GM12878 (cell line): Measurements from ENCODE around the gene PSME3IP1. TPM values are rescaled to one million over a fixed set of nuclear protein-coding genes. Genes with fewer than 3 reads are reported as not detected.

Source experiments
- ATAC-seq: fragments of 200-7000 bp; cut with Tn5 transposase; 3 replicates; pipeline ENCODE4 v1.9.1; 2020; ENCODE audit warnings: mild to moderate bottlenecking, moderate library complexity
- BruUV-seq: library from RNA; stranded (reverse); fragments of 400-500 nt; replicated peaks from 2 replicates; lab custom pipeline; 2021; lab: Mats Ljungman, UMichigan
- CTCF ChIA-PET: fragments of 300-600 bp; sonication (Branson Sonifier 250); formaldehyde crosslinking; extraction: SDS; loops from one replicate; lab custom pipeline; 2021; ENCODE audit warnings: inconsistent platforms; lab: Yijun Ruan, JAX
- POLR2A ChIA-PET: fragments of 350-600 bp; formaldehyde crosslinking; extraction: SDS; loops from one replicate; lab custom pipeline; 2021; ENCODE audit warnings: inconsistent platforms; lab: Charles Lee
- RAD21 ChIA-PET: fragments of 300-600 bp; sonication (Branson Sonifier 250); formaldehyde crosslinking; loops from one replicate; lab custom pipeline; 2023; ENCODE audit warnings: antibody characterized with exemption; ENCODE audit not compliant: unreplicated experiment; lab: Charles Lee
- SMC1A ChIA-PET: fragments of 300-600 bp; sonication (Branson Sonifier 250); formaldehyde crosslinking; loops from one replicate; lab custom pipeline; 2023; ENCODE audit not compliant: unreplicated experiment, uncharacterized antibody; lab: Charles Lee
- DNase-seq: peaks from one replicate; pipeline ENCODE4 v3.0.0-alpha.2; 2011; ENCODE audit warnings: low read depth, low spot score
- FAIRE-seq: peaks from 3 replicates; lab custom pipeline; 2011; peaks lifted over from hg19 to GRCh38; lab: Jason Lieb, UNC
- H2AFZ ChIP-seq: 2 replicates; pipeline ENCODE4 v1.6.0; 2011; ENCODE audit warnings: low read depth, low read length, control low read depth; ENCODE audit not compliant: control insufficient read depth
- H3K27ac ChIP-seq: 2 replicates; pipeline ENCODE4 v1.5.1; 2011; ENCODE audit warnings: control low read depth; ENCODE audit not compliant: control insufficient read depth, insufficient read depth
- H3K27me3 ChIP-seq, 2 experiments: replicated peaks in 1 of 2; 2 replicates each; pipeline versions ENCODE4 v1.6.0 to v1.6.1; 2011; ENCODE audit warnings: low read length in 1 of 2; ENCODE audit not compliant: control insufficient read depth in 2 of 2, insufficient read depth in 2 of 2
- H3K36me3 ChIP-seq, 2 experiments: 2 replicates each; pipeline ENCODE4 v1.5.1; 2011; ENCODE audit warnings: low read length in 1 of 2; ENCODE audit not compliant: control insufficient read depth in 2 of 2, insufficient read depth in 2 of 2
- H3K4me1 ChIP-seq: 2 replicates; pipeline ENCODE4 v1.6.1; 2011; ENCODE audit warnings: mild to moderate bottlenecking, low read length, moderate library complexity, mixed read lengths; ENCODE audit not compliant: control insufficient read depth, insufficient read depth
- H3K4me2 ChIP-seq: 2 replicates; pipeline ENCODE4 v1.6.0; 2011; ENCODE audit warnings: control low read depth; ENCODE audit not compliant: control insufficient read depth, insufficient read depth
- H3K4me3 ChIP-seq: fragments of 200-600 bp; sonication (generic); 2 replicates; pipeline ENCODE4 v1.5.1; 2016
- H3K79me2 ChIP-seq: 2 replicates; pipeline ENCODE4 v1.6.0; 2011; ENCODE audit warnings: low read length; ENCODE audit not compliant: control insufficient read depth, insufficient read depth
- H3K9ac ChIP-seq: 2 replicates; pipeline ENCODE4 v1.8.0; 2011; ENCODE audit warnings: low read length, control low read depth, mixed read lengths; ENCODE audit not compliant: control insufficient read depth, insufficient read depth
- H3K9me3 ChIP-seq: replicated peaks from 3 replicates; pipeline ENCODE4 v1.5.1; 2011; ENCODE audit warnings: mild to moderate bottlenecking, low read length; ENCODE audit not compliant: control insufficient read depth, insufficient read depth
- H4K20me1 ChIP-seq: 2 replicates; pipeline ENCODE4 v1.6.0; 2011; ENCODE audit not compliant: control insufficient read depth, insufficient read depth
- DPF2 ChIP-seq: fragments of 450-650 bp; IDR thresholded peaks from 2 replicates; pipeline ENCODE4 v1.6.1; 2017; ENCODE audit warnings: mild to moderate bottlenecking
- E2F4 ChIP-seq: IDR thresholded peaks from 2 replicates; pipeline ENCODE4 v1.6.1; 2012; ENCODE audit warnings: low read depth, low read length, improper control_type of control experiment
- MEF2A ChIP-seq: IDR thresholded peaks from 2 replicates; pipeline ENCODE4 v1.6.1; 2011; ENCODE audit warnings: low read depth, mild to moderate bottlenecking, low read length, moderate library complexity; ENCODE audit not compliant: insufficient read depth
- RELA ChIP-seq: fragments of 450-650 bp; IDR thresholded peaks from 2 replicates; pipeline ENCODE4 v1.8.0; 2014; ENCODE audit warnings: borderline replicate concordance; ENCODE audit not compliant: partially characterized antibody
- SUZ12 ChIP-seq: fragments of 200-600 bp; sonication (generic); IDR thresholded peaks from one replicate; pipeline ENCODE4 v1.6.1; 2018; ENCODE audit warnings: antibody characterized with exemption, mild to moderate bottlenecking; ENCODE audit not compliant: unreplicated experiment
- ZBTB40 ChIP-seq: fragments of 450-650 bp; IDR thresholded peaks from 2 replicates; pipeline ENCODE4 v1.6.1; 2016; ENCODE audit warnings: mild to moderate bottlenecking, moderate library complexity, borderline replicate concordance
- ZNF274 ChIP-seq: IDR thresholded peaks from one replicate; pipeline ENCODE4 v1.8.0; 2011; ENCODE audit not compliant: insufficient read length, insufficient read depth
- WGBS: methylation state at CpG from one replicate; pipeline ENCODE4 v1.1.6; 2016; ENCODE audit warnings: low lambda C conversion rate; ENCODE audit not compliant: insufficient replicate concordance, insufficient coverage; ENCODE audit errors: missing lambda C conversion rate; 5-methylcytosine and 5-hydroxymethylcytosine counted together
- in situ Hi-C: fragments of 300-500 bp; cut with MboI; formaldehyde crosslinking; loops from 9 replicates; pipeline ENCODE4 v1.14.3; 2018; ENCODE audit warnings: mixed read lengths
- intact Hi-C: fragments of 100-400 bp; cut with micrococcal nuclease; formaldehyde crosslinking; loops from one replicate; pipeline ENCODE4 v1.14.2; 2022; ENCODE audit not compliant: unreplicated experiment
- polyA plus RNA-seq, 11 experiments: library from polyadenylated mRNA; depleted of rRNA in 4 of 11; unstranded in 6 of 11; stranded (reverse) in 5 of 11; fragments of >200 nt; fragmentation: Nextera tagmentation in 4 of 11; fragmentation: Illumina TruSeq in 1 of 11; extraction: Ambion mirVana in 4 of 11; extraction: Trizol in 1 of 11; gene quantifications; 1 replicate in 1 of 11; 2 replicates in 10 of 11; pipeline versions ENCODE4 v1.2.1 to v1.2.3, GENCODE V29; 2011 to 2016; ENCODE audit warnings: inconsistent platforms in 2 of 11, missing spikeins in 2 of 11, low read depth in 1 of 11
- total RNA-seq, 4 experiments: library from RNA; depleted of rRNA in 3 of 4; stranded (reverse); fragments of >200 nt in 3 of 4; fragmentation: Illumina TruSeq in 1 of 4; extraction: Trizol in 1 of 4; gene quantifications; 2 replicates each; pipeline versions ENCODE4 v1.2.1 to v1.2.3, GENCODE V29; 2013 to 2021
- TF ChIP-seq, protein P1 (sequence below): IDR thresholded peaks from 2 replicates; pipeline ENCODE4 v1.6.1; 2012; ENCODE audit warnings: low read depth, low read length, improper control_type of control experiment

Gene PSME3IP1
- total and polyA plus RNA-seq, 10 of the 15 experiments (the other 5 are each of a cell fraction or from before 2014, with no cell fraction given): 67.9 to 174 (median 111) TPM

DNA sequence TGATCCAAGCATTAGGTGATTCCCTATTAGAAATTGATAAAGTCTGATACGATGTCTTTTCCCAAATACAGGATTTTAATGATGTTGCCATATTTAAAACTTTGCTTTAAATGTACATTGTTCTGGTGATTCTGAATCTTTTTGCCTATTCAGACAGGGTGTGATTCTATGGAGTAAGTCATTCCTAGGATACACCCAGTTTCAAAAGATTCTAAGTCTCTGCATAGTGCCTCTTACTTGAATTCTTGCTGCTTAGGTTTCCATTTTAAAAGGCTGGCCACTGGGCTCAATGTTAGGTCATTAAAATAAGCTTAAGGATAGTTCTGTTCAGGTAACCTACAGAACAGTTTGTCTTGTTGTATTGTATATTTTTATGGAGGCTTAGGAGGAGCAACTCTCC is 37.2 kb upstream of the PSME3IP1 start (continued):
- no peak for TF ChIP-seq DPF2
- TF ChIP-seq, all 136 proteins: peak for 0

- Histone ChIP-seq H2AFZ (no peak overlapping the region), H3K79me2 (no peaks in the 10 kb centered on the region), H3K9ac (no peak overlapping the region), H3K27me3 (no peaks in the 10 kb centered on the region), H3K9me3 (peaks cover 25% of the 10 kb centered on the region), H3K36me3 (peaks cover 8 to 65% of the 10 kb centered on the region in 2 experiments), H4K20me1 (no peaks in the 10 kb centered on the region), H3K4me1 (no peaks in the 10 kb centered on the region), H3K4me3 (no peak overlapping the region), H3K4me2 (no peak overlapping the region), H3K27ac (no peak overlapping the region)
- intact Hi-C loops: no loop called here
- POLR2A ChIA-PET: interaction anchor here (0.6 to 1.1 kb wide), 2 partner anchors 27 to 126 kb away, joined by 3 to 4 read pairs; no protein-coding TSS in a partner anchor
- 97% methylated on average over 2 of the region's 2 CpGs for WGBS
- ATAC-seq (no peak), FAIRE-seq (no peak)
- no TSS peak for BruUV-seq
- SMC1A ChIA-PET: interaction anchor here (1.2 to 1.4 kb wide), 2 partner anchors 11 to 38 kb away, joined by 3 to 4 read pairs; no protein-coding TSS in a partner anchor
- RAD21 ChIA-PET: no interaction called here
- in situ Hi-C loops: loop anchor here (25.0 kb wide), 1 partner anchor 1345 kb away; no protein-coding TSS in a partner anchor
- TF ChIP-seq MEF2A: no peak
- TF ChIP-seq ZNF274: peak; percentile 22
- TF ChIP-seq, all 136 proteins: peak for 1
- no peak for DNase-seq
- CTCF ChIA-PET: interaction anchor here (1.1 kb wide), 1 partner anchor 13 kb away, joined by 3 read pairs; no protein-coding TSS in a partner anchor
These were observed 31.1 kb upstream of the PSME3IP1 start for GRCh38 chr16:57216968-57217367.

GRCh38 chr16:57213462-57213861 is 27.6 kb upstream of the PSME3IP1 start:
- Histone ChIP-seq H3K27ac (no peak overlapping the region), H3K36me3 (peaks cover 7 to 50% of the 10 kb centered on the region in 2 experiments), H2AFZ (no peak overlapping the region), H3K4me3 (no peak overlapping the region), H3K9me3 (peaks cover 25% of the 10 kb centered on the region), H3K9ac (no peak overlapping the region), H3K79me2 (no peaks in the 10 kb centered on the region), H3K4me1 (no peaks in the 10 kb centered on the region), H3K4me2 (no peak overlapping the region), H4K20me1 (no peaks in the 10 kb centered on the region), H3K27me3 (no peaks in the 10 kb centered on the region)
- POLR2A ChIA-PET: interaction anchor here (0.6 to 1.3 kb wide), 6 partner anchors 9 to 129 kb away, joined by 3 to 5 read pairs (median 4); partner anchors contain the start of gene PSME3IP1
- SMC1A ChIA-PET: interaction anchor here (1.0 to 2.9 kb wide), 5 partner anchors 8 to 127 kb away, joined by 3 to 11 read pairs (median 5); no protein-coding TSS in a partner anchor
- BruUV-seq: no TSS peak
- in situ Hi-C loops (loop anchor here (25.0 kb wide), 1 partner anchor 1349 kb away; no protein-coding TSS in a partner anchor), intact Hi-C loops (no loop called here)
- no peak for FAIRE-seq
- no peak for ATAC-seq
- CTCF ChIA-PET: interaction anchor here (0.8 to 1.1 kb wide), 3 partner anchors 11 to 306 kb away, joined by 3 to 4 read pairs (median 3); no protein-coding TSS in a partner anchor
- no peak for TF ChIP-seq SUZ12
- TF ChIP-seq ZBTB40: no peak
- no peak for TF ChIP-seq E2F4
- TF ChIP-seq, protein P1, sequence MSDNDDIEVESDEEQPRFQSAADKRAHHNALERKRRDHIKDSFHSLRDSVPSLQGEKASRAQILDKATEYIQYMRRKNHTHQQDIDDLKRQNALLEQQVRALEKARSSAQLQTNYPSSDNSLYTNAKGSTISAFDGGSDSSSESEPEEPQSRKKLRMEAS: no peak
- no peak for TF ChIP-seq RELA
- 100% methylated on average over 1 of the region's 1 CpG for WGBS
- no peak for DNase-seq
- RAD21 ChIA-PET: no interaction called here
